Breast epithelium (tissue), 4 donors: ENCODE measurements around the gene CUL3. TPM values are rescaled to one million over a fixed set of nuclear protein-coding genes. Genes with fewer than 3 reads are reported as not detected.

Source experiments
- DNase-seq, 2 donors: peaks; one replicate each; pipeline ENCODE4 v3.0.0-alpha.2; 2019; ENCODE audit warnings: low spot score in 2 of 2
- H3K27ac ChIP-seq, 2 donors: fragments of 200-600 bp; sonication (generic) in 1 of 2; one replicate each; pipeline ENCODE4 v1.5.1; 2016 to 2019; ENCODE audit warnings: mild to moderate bottlenecking in 1 of 2
- H3K27me3 ChIP-seq, 2 donors: fragments of 200-600 bp; sonication (generic) in 1 of 2; one replicate each; pipeline versions ENCODE4 v1.5.1 to v1.6.0; 2017 to 2019; ENCODE audit warnings: control low read depth in 1 of 2, mild to moderate bottlenecking in 1 of 2
- H3K36me3 ChIP-seq: fragments of 200-600 bp; one replicate; pipeline ENCODE4 v1.5.1; 2019
- H3K4me1 ChIP-seq, 2 donors: fragments of 200-600 bp; sonication (generic); one replicate each; pipeline ENCODE4 v1.5.1; 2016 to 2019; ENCODE audit warnings: control low read depth in 1 of 2
- H3K4me3 ChIP-seq, 3 donors: fragments of 200-600 bp; sonication (generic); 1 replicate in 2 of 3; 2 replicates in 1 of 3; pipeline ENCODE4 v1.5.1; 2016 to 2019; ENCODE audit warnings: mild to moderate bottlenecking in 3 of 3, moderate library complexity in 2 of 3
- H3K9me3 ChIP-seq, 2 donors: fragments of 200-600 bp; sonication (generic) in 1 of 2; one replicate each; pipeline ENCODE4 v1.5.1; 2016 to 2019; ENCODE audit warnings: control low read depth in 1 of 2
- POLR2A ChIP-seq: fragments of 450-650 bp; IDR thresholded peaks from one replicate; pipeline ENCODE4 v1.6.1; 2016; ENCODE audit warnings: antibody characterized with exemption, mild to moderate bottlenecking, moderate library complexity
- POLR2AphosphoS5 ChIP-seq, 3 donors: sonication (generic); formaldehyde crosslinking; IDR thresholded peaks; one replicate each; pipeline ENCODE4 v1.6.1; 2017; ENCODE audit warnings: antibody characterized with exemption in 3 of 3
- intact Hi-C: fragments of 100-400 bp; cut with DNase I; formaldehyde crosslinking; loops from one replicate; pipeline ENCODE4 v1.15.1; 2023; ENCODE audit warnings: low total_unique reads
- total RNA-seq, 3 donors: library from RNA; depleted of rRNA; stranded (reverse); fragments of >200 nt; gene quantifications; one replicate each; pipeline ENCODE4 v1.1.0, GENCODE V29; 2016
- TF ChIP-seq, protein P1 (sequence below), 3 donors: fragments of 450-650 bp; IDR thresholded peaks; one replicate each; pipeline ENCODE4 v1.5.1; 2016 to 2017; ENCODE audit warnings: antibody characterized with exemption in 3 of 3, mild to moderate bottlenecking in 3 of 3, moderate library complexity in 3 of 3

CUL3 gene
- total RNA-seq, 3 donors from 2014 or later, result 71.2 to 111 (median 82.3) TPM

DNA sequence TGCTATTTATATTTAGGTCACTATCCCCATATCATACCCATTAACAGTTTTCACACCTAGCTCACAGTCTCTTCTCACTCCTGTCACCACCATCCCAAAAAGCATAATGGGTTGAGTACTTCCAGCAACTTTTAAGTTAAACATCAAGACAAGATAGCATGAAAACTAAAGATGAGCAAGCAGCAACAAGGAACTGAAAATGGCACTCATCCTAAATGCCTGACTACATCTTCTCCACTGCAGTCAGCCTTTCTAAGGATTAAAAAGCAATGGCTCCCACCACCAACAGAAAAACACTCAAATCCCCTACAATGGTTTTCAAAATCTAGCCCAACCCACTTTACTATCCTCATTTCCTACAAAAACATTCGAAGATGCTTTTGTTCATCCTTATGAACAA, 38.2 kb downstream of the CUL3 start:
- intact Hi-C loops, result no loop called here
- no peak for DNase-seq
- H3K4me1 ChIP-seq, result no peaks in the 10 kb centered on the region
- H3K9me3 ChIP-seq, result no peaks in the 10 kb centered on the region
- no peaks in the 10 kb centered on the region for H3K36me3 ChIP-seq
- no peak overlapping the region for H3K27ac ChIP-seq
- no peak overlapping the region for H3K4me3 ChIP-seq
- no peaks in the 10 kb centered on the region for H3K27me3 ChIP-seq
- no peak for TF ChIP-seq POLR2AphosphoS5 (IDR thresholded peaks at IDR 0.05)
- TF ChIP-seq POLR2A, result no peak
- TF ChIP-seq, protein P1, sequence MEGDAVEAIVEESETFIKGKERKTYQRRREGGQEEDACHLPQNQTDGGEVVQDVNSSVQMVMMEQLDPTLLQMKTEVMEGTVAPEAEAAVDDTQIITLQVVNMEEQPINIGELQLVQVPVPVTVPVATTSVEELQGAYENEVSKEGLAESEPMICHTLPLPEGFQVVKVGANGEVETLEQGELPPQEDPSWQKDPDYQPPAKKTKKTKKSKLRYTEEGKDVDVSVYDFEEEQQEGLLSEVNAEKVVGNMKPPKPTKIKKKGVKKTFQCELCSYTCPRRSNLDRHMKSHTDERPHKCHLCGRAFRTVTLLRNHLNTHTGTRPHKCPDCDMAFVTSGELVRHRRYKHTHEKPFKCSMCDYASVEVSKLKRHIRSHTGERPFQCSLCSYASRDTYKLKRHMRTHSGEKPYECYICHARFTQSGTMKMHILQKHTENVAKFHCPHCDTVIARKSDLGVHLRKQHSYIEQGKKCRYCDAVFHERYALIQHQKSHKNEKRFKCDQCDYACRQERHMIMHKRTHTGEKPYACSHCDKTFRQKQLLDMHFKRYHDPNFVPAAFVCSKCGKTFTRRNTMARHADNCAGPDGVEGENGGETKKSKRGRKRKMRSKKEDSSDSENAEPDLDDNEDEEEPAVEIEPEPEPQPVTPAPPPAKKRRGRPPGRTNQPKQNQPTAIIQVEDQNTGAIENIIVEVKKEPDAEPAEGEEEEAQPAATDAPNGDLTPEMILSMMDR (IDR thresholded peaks at IDR 0.05), result no peak

DNA sequence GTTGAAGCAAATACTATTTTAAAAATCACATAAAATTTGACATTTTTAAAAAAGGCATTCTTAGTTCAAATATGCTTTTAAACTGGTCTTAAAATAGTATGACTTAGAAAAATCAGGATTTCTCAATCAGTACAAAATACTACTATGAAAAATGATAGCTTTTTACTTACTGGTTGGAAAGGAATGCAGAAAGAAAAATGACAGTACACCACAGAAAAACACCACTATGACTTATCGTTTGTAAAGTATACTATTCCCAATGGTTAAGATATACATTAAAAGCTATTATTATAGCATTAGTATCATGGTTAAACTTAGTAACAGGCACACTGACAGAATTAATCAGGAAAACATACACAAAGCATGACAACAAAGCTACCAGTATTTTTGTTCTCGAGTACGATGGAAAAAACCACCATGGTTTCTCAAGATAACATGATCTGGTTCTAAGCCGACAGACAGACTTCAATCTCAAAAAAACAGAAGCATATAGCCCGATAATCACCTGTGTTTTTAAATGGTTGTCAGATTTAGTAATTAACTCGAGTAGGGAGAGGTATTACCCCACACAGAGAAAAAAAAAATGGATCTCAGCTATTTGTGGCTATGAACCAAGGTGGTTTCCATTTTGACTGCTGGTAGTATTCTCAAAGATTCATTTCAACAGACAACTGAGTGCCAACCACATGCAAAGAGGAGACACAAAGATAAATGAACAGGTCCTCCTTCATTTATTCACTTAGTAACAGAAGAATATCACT, 39.1 kb downstream of the CUL3 start:
- Histone ChIP-seq H3K9me3 (no peaks in the 10 kb centered on the region), H3K27ac (no peak overlapping the region), H3K4me3 (no peak overlapping the region), H3K27me3 (no peaks in the 10 kb centered on the region), H3K4me1 (no peaks in the 10 kb centered on the region), H3K36me3 (no peaks in the 10 kb centered on the region)
- DNase-seq, result no peak
- no peak for TF ChIP-seq POLR2AphosphoS5 (IDR thresholded peaks at IDR 0.05)
- TF ChIP-seq POLR2A, result no peak
- TF ChIP-seq, protein P1 (IDR thresholded peaks at IDR 0.05), result no peak
- intact Hi-C loops, result no loop called here

DNA sequence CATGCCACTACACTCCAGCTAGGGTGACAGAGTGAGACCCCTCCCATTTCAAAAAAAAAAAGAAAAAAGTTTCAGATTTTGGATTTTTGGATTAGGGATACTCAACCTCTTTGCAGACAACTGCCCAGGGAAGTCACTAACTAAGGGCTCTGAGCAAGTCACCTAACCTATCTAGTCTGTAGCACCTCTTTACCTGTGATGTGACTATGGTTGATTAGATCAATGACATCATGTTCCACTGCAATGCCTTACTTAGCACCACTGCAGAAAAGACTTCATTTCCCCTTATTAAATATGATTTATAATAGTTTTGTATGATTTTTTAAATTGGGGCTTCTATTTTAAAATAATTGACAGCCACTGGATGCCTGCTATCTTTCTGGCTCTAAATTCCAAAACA, 41.2 kb downstream of the CUL3 start:
- no peaks in the 10 kb centered on the region for H3K4me1 ChIP-seq
- no peaks in the 10 kb centered on the region for H3K36me3 ChIP-seq
- intact Hi-C loops, result no loop called here
- no peak for DNase-seq
- H3K9me3 ChIP-seq, result no peaks in the 10 kb centered on the region
- no peak overlapping the region for H3K27ac ChIP-seq
- H3K27me3 ChIP-seq, result no peaks in the 10 kb centered on the region
- H3K4me3 ChIP-seq, result no peak overlapping the region
- TF ChIP-seq, protein P1 (IDR thresholded peaks at IDR 0.05), result no peak
- TF ChIP-seq POLR2A, result no peak
- no peak for TF ChIP-seq POLR2AphosphoS5 (IDR thresholded peaks at IDR 0.05)

DNA sequence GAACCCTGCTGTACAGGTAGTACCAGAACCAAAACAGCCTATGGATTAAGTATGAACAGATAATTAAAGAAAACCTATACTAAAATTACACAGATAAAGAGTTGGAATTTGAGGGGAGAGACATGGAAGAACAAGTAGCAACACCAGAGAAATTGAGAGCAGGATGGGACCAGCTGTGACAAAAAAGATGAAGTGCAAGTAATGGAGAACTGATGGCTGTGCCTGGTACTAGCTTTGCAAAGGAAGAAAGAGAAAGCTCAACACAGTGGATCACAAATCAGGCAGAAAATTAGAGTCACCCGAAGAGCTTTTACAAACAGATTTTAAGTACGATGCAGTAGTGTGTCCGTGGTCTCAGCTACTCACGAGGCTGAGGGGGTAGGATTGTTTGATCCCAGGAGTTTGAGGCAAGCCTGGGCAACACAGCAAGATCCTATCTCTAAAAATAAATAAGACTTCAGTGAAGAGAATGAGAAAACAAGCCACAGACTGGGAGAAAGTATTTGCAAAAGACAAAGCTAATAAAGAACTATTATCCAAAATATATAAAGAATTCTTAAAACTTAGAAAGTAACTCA, 46.5 kb downstream of the CUL3 start:
- Histone ChIP-seq H3K27me3 (no peaks in the 10 kb centered on the region), H3K36me3 (no peaks in the 10 kb centered on the region), H3K4me1 (no peaks in the 10 kb centered on the region), H3K4me3 (no peak overlapping the region), H3K9me3 (no peaks in the 10 kb centered on the region), H3K27ac (no peak overlapping the region)
- intact Hi-C loops, result no loop called here
- no peak for DNase-seq
- TF ChIP-seq POLR2A (no peak), POLR2AphosphoS5 (IDR thresholded peaks at IDR 0.05) (no peak)
- TF ChIP-seq, protein P1 (IDR thresholded peaks at IDR 0.05), result no peak

DNA sequence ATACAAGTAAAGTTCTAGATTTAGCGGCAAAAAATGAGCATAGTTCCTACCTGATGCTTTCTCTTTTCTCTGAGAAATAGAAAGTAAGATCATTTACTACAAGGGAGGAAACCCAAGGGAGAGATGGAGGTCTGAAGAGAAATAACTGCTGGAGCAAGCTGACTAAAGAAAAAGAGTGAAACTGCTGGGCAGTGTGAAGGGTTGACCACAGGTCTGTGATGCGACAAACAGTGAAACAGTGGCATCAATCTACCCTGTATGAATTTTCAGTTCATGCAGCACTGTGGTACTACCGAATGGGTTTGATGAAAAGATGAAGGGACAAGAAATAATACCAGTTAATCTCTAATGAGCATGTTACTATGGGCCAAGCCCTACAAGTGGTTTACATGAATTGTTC, 52.2 kb downstream of the CUL3 start:
- intact Hi-C loops, result no loop called here

More for the DNA sequence above, 52.2 kb downstream of the CUL3 start:
- H3K4me3 ChIP-seq, result no peak overlapping the region
- DNase-seq, result no peak
- H3K27ac ChIP-seq, result no peak overlapping the region
- no peaks in the 10 kb centered on the region for H3K27me3 ChIP-seq
- TF ChIP-seq, protein P1 (IDR thresholded peaks at IDR 0.05), result no peak
- TF ChIP-seq POLR2A (no peak), POLR2AphosphoS5 (IDR thresholded peaks at IDR 0.05) (no peak)
- no peaks in the 10 kb centered on the region for H3K36me3 ChIP-seq
- H3K4me1 ChIP-seq, result no peaks in the 10 kb centered on the region
- no peaks in the 10 kb centered on the region for H3K9me3 ChIP-seq
